Stimulated activated CD8-positive, alpha-beta memory T cell treated with anti-CD3 and anti-CD28 coated beads, Interleukin-7, amount 100 ng/mL, for 1 hour (primary cell): ENCODE measurements around the gene VCX3B.
"Not testable (repeated sequence)": the region's sequence is repeated elsewhere in the genome, so short reads cannot be mapped to it uniquely, and the experiment has no call there.

Experiments
- DNase-seq, 2 donors: peaks; one replicate each; pipeline ENCODE4 v3.0.0-alpha.2; 2020; ENCODE audit warnings: low read depth in 2 of 2

Gene VCX3B

GRCh38 chrX:8464530-8464929, at the start of gene VCX3B:
TSS of gene VCX3B (plus strand) at chrX:8464830. CDS start at chrX:8465451, 621 bp downstream.
- DNase-seq, result not testable (repeated sequence)

- no peak for DNase-seq
These were observed 46.3 kb upstream of the VCX3B start for GRCh38 chrX:8418301-8418700.

- no peak for DNase-seq
These were observed 39.7 kb upstream of the VCX3B start for GRCh38 chrX:8424912-8425311.

DNA sequence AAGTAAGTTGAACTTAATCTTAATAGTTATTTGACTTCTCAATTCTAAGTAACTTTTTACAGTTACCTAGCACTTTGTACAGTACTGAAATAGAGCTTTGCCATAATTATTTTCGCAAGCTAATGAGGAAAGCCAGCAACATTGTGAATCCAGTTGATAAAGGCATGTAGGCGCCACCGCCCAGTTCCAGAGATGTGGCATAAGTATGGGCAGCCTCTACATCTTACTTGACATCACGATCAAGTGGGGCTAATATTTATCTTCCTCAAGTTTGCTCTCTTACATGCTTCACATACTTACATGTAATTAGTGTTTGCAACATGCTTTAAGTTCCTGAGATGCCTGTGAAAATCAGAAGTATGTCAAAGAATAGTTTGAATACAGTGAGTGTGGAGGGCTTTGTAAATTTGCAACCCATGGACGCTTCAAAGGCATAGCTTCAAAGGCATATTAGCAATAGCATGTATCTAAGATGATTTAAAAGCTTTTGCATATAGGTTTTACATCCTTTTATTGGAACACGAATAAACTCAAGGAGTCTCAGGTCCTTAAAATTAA, 34.9 kb upstream of the VCX3B start:
- DNase-seq, result no peak

- no peak for DNase-seq
These were observed 34.2 kb upstream of the VCX3B start for GRCh38 chrX:8430444-8430843.

DNA sequence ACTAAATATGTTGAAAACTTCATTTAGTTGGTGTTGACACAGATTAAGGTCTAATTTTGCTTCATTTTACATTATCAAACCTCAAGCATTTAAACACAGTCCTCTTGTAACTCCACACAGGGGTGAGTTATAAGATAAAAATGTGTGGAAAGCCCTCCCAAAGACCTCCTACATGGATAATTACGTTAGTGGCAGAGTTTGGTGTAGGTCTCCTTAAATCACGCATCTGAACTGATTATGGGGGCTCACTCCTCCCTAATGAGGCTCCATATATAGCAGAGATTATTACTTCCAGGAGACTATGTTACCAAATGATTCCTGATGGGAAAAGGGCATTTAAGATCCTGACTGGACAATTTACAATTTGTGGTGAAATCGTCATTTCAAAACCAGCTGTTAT, 32.2 kb upstream of the VCX3B start:
- no peak for DNase-seq

GRCh38 chrX:8433109-8434062, 31.2 kb upstream of the VCX3B start:
- DNase-seq, result no peak

DNA sequence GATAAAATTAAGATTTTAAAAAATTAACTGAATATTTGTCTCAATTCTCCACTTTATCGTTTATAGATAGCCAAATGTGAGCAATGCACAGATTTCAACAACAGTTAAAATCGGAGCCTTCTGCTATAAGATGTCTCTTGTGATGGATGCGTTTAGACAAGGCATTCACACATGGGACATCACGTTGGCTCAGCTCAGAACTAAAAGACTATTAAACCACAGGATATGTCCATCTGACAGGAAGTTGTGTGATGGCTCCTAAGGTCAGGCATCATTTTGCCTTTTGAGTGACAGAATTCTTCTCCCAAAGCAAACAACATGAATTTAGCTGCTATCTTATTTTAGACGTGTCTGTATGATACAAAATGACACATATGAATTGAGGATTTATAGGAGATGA, 17.3 kb upstream of the VCX3B start:
- no peak for DNase-seq

GRCh38 chrX:8452343-8452742, 12.3 kb upstream of the VCX3B start:
- DNase-seq, result not testable (repeated sequence)

DNA sequence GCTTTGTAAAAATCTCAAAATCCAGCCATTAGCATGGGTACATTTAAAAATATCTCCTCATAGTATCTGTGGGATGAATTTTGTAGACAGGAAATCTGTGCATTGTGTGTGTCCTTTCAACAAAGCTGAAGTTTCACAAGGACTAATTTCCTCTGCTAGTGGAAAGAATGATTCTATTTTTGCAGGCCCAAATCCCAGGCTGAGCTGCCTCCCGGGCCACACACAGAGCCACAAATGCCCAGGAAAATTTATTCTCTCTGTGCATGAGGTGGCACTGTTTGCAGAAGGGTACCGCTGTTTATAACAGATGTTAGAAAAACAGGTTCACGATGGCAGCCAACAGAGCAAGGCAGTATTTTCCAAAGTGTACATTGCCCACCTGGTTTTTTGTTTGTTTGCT, 11.0 kb upstream of the VCX3B start:
- DNase-seq, result no peak

DNA sequence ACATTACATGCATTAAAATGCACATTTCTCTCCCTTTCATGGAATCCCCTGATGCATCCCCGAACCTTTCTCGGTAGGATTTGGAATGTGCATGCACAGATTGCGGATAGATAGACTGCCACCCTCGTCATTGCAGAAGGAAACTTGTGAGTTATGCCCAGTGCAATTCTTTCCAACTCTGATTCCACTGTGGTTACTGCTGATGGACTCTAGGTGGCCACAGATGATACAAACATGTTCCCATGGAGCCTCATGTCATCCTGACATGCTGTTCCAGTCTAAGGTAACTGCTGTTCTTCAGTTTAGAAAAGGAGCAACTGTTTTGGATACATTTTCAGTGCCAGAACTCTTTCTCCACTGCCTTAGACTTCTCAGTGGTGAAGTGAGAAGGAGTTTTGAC, 9.1 kb upstream of the VCX3B start:
- no peak for DNase-seq

DNA sequence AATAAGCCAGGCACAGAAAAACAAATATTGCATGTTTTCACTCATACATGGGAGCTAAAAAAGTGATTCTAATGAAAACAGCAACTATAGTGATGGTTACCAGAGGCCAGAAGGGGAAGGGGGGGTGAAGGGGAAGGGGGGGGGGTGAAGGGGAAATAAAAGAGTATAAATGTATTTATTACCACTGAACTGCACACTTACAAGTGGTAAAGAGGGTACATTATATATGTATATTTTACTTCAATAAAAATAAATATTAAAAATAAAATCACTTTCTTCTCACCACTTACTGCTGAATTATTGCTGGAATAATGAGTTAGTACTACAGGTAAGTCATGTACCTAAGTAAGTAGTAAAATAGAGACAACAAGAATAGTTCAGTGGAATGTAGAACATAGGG, 2.1 kb upstream of the VCX3B start:
- DNase-seq, result no peak

- no peak for DNase-seq
These were observed 19.8 kb downstream of the VCX3B start for GRCh38 chrX:8484360-8484949.

GRCh38 chrX:8495036-8495435, 30.4 kb downstream of the VCX3B start:
- not testable (repeated sequence) for DNase-seq

DNA sequence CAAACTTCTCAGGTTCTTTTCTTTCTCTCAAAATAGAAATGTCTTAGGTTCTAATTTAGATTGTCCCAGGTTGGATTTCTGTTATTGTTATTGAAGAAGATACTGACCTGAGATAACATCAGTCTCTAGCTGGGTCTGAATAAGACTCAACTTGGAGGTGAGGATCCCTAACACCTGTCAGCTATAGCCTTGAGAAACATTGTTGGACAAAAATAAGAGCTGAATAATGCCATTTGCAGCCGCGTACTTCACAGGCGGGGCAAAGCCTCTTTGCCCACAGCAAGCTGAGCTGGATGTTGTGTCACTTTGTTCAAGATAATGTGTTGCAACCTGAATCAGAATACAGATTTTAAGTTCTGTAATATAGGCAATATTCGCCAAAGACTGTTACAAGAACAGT, 35.6 kb downstream of the VCX3B start:
- no peak for DNase-seq

DNA sequence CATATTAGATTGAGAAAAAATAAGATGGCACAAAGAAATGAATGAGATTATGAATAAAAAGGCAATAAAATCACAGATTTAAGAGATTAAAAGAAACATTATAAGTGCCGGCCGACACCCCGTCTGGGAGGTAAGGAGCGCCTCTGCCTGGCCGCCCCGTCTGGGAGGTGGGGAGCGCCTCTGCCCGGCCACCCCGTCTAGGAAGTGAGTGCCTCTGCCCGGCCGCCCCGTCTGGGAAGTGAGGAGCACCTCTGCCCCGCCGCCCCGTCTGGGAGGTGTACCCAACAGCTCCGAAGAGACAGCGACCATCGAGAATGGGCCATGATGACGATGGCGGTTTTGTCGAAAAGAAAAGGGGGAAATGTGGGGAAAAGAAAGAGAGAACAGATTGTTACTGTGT, 37.5 kb downstream of the VCX3B start:
- DNase-seq, result not testable (repeated sequence)

GRCh38 chrX:8504451-8504850, 39.8 kb downstream of the VCX3B start:
- no peak for DNase-seq
